Occipital lobe (tissue), 2 donors: ENCODE data around the gene CCDC171. TPM values are rescaled to one million over a fixed set of nuclear protein-coding genes. Genes with fewer than 3 reads are reported as not detected.
"Not testable (repeated sequence)": the region's sequence is repeated elsewhere in the genome, so short reads cannot be mapped to it uniquely, and the experiment has no call there.

Experiments
- DNase-seq: peaks from one replicate; lab custom pipeline; 2025; lab: John Stamatoyannopoulos, UW
- total RNA-seq: library from RNA; depleted of rRNA; stranded (reverse); fragments of >200 nt; gene quantifications from one replicate; pipeline ENCODE4 v1.2.3, GENCODE V29; 2014

CCDC171 gene
- total RNA-seq, 1 donor from 2014 or later = 56.5 TPM

DNA sequence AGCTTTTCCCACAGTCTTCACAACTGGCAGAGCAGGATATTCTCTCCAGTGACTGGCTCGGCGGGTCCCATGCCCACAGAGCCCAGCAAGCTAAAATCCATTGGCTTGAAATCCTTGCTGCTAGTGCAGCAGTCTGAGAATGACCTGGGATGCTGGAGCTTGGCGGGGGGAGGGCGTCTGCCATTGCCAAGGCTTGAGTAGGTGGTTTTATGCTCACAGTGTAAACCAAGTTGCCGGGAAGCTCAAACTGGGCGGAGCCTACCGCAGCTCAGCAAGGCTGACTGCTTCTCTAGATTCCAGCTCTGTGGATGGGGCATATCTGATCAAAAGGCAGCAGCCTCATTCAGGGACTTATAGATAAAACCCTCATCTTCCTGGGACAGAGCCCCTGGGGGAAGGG, 194.1 kb downstream of the CCDC171 start:
- no peak for DNase-seq

DNA sequence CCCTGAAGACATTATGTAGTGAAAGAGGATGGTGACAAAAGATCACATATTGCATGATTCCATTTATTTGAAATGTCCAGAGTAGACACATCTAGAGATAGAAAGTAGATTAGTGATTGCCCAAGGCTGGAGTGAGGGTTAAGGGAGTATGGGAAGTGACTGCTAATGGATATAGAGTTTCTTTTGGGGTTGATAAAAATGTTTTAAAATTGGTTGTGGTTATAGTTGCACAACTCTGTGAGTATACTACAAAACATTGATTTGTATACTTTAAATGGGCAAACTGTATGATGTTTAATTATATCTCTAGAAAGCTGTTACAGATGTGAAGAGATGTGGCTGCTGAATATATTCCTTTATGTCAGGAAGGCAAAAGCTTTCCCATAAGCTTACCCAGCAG, 202.8 kb downstream of the CCDC171 start:
- no peak for DNase-seq

DNA sequence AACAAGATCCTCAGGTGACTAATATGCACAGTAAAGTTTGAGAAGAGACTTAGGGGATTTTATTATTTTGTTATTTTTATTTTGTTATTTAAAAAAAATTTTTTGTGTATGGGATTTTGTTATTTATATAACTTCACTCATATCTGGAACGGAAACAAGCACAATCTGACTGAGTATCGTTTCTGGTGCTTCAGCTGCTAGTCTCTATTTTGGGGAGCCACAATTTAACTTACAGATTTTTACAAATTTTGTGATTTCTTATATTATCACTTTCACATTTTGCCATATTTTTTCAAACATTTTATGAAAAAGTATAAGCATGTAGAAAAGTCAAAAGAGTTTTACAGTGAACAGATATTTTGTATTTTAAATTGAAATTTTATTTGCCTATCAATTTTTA, 208.7 kb downstream of the CCDC171 start:
- no peak for DNase-seq

DNA sequence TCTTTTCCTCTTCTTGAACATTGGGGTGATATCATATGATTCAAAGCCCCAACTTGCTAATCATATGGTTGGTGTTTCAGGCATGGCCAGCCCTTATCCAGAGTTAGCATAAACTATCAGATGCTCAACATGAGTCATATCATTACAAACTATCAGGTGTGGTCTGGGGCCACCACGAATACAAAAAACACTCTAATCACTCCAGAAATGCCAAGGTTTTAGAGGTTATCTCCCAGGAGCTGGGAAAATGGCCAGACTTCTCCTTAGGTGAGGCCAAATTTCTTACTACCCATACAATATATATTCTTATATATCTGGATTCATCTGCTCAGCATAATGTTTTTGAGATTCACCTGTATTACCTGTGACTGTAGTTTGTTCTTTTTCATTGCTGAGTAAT, 210.5 kb downstream of the CCDC171 start:
- DNase-seq = no peak

DNA sequence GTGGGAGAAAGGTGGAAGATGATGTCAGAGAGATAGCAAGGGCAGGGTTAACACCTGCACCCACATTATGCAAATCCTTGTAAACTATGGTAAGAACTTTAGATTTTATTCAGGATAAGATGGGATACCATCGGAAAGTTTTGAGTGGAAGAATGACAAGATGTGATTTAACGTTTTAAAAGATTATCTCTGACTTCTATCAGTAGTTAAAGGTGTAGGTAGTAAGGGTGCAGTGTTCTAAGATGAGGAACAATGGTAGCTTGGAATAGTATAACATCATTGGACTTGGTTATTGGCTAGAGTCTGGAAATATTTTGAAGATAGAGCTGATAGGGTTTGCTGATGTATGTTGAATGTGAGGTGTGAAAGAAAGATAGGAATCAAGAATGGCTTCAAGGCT, 211.3 kb downstream of the CCDC171 start:
- DNase-seq = no peak

DNA sequence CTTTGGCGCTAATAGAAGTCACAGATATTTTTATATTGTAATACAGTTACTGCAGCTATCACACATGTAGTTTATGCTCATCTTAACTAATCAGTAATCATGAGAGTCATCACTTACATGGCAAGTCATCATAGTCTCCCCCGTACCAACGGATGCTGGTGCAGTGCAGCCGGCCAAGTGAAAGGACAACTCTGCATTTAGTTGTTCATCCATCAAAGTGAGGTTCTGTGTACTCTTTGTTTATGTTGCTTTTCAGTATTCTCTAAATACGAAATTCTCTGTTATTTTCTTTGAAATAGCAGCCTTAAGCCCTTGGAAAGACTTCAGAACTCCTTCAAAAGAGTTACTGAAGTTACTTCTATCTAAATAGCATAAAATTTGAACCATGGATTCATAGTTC, 216.7 kb downstream of the CCDC171 start:
- DNase-seq = no peak

DNA sequence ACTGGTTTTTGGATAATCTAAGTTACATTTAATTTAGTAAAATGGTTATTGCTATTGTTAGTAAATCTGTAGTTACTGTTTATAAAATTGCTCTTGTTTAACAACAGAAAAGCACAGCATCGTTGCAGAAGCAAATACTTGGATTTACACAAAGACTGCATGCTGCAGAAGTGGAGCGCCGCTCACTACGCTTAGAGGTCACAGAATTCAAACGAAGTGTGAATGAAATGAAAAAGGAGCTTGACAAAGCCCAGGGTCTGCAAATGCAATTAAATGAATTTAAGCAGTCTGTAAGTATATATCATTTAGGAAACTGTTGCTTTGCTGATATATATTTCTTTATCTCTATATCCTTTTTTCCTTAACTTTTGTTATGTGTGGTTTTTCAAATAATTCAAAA, 226.0 kb downstream of the CCDC171 start:
- DNase-seq = no peak

DNA sequence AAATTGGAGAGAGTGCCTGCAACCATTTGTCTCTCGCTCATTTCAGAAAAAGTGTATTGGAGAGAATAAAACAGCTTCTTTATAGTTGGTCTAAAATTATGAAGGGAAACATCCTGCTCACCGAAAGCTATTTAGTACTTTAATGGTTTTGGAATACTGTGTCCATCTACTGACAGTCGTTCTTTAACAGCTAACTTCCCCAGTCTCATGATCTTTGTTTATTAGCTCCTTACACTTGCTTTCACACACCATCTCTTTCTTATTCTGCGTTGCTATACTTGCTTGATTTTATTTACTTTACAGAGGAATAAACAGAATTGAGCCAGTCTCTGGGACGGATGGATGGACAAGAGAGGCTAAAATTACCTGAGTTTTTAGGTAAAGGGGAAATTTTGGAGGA, 229.3 kb downstream of the CCDC171 start:
- DNase-seq = no peak

DNA sequence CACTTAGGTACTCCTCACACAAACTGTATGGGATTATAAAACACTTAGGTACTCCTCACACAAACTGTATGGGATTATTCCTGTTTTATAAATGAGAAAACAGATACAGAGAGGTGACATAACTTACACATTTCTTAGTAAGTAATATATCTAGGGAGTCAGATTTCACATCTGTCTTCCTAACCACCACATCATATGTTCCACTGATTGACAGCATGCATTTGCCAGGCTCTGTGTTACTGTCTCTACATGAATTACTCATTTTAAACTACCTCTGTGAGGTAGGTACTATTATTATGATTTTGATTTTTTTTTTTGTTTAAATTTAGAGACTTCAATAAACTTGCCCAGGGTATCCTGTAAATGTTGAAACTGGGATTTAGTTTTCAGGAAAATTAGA, 232.7 kb downstream of the CCDC171 start:
- no peak for DNase-seq

DNA sequence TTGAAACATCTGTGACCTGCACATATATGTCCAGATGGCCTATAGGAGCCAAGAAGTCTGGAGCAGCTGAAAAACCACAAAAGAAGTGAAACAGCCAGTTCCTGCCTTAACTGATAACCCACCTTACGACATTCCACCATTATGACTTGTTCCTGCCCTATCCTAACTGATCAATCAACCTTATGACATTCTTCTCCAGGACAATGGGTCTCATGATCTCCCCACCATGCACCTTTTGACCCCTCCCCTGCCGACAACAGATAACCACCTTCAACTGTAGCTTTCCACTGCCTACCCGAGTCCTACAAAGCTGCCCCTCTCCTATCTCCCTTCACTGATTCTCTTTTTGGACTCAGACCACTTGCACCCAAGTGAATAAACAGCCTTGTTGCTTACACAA, 233.8 kb downstream of the CCDC171 start:
- no peak for DNase-seq

DNA sequence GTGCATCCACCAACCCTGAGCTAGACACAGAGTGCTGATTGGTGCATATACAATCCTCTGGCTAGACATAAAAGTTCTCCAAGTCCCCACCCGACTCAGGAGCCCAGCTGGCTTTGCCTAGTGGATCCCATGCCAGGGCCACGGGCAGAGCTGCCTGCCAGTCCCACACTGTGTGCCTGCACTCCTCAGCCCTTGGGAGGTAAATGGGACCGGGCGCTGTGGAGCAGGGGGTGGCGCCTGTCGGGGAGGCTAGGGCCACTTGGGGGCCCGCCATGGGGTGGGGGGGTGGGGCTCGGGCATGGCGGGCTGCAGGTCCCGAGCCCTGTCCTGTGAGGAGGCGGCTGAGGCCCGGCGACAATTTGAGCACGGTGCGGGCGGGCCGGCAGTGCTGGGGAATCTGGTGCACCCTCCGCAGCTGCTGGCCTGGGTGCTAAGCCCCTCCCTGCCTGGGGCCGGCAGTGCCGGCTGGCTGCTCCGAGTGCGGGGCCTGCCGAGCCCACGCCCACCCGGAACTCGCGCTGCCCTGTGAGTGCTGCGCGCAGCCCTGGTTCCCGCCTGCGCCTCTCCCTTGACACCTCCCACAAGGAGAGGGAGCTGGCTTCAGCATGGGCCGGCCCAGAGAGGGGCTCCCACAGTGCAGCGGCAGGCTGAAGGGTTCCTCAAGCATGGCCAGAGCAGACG, 257.5 kb downstream of the CCDC171 start:
- not testable (repeated sequence) for DNase-seq

DNA sequence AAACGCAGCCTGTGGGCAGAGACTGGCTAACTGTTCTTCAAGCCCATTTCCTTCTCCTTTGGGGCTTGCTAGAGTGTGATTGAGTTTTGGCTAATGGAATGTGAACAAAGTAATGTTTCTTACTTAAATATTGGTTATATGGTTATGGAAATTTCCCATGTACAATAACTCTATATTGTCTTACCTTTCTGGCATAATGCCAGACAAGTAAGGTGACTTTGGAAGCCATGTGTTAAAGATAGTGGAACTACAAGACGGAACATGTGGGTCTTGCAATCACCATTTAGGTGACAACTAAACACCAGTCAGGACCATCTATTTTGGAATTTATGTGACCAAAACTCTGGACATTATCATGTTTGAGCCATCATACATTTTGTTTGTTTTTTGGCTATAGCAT, 260.2 kb downstream of the CCDC171 start:
- DNase-seq = no peak

DNA sequence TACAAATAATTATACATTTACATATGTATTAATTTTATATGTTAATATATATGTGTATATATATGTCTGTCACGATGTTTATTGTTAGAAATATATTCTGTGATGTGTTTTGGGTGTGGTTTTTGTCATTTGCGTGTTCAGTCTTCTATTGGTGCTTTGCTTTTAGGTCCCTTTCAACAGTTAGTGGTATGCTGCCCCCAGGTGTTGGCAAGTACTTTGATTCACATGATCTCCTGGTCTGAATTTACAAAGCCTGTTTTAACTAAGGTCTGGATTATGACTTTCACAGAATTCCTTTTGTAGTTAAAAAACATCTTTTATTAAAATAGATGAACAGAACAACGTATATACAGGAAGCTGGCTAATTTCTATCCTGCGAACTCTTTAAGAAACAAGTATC, 271.5 kb downstream of the CCDC171 start:
- no peak for DNase-seq

DNA sequence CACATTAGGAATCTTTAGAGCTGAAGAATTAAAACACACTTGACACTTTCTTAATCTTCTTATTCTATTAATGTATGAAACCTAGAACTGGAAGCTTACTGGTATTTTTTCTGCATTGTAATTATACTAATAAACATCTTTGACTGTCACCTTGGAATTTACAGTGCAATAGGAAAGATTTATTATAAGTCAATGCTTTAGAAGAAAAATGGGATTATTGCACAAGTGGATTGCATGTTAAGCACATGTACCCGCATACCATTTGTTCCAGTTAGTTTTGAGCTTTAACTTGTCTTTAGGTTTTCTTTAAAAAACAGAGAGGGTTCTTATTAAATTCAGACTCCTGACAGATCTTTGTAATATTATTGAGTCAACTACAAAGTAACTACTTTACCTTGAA, 278.5 kb downstream of the CCDC171 start:
- DNase-seq = no peak

DNA sequence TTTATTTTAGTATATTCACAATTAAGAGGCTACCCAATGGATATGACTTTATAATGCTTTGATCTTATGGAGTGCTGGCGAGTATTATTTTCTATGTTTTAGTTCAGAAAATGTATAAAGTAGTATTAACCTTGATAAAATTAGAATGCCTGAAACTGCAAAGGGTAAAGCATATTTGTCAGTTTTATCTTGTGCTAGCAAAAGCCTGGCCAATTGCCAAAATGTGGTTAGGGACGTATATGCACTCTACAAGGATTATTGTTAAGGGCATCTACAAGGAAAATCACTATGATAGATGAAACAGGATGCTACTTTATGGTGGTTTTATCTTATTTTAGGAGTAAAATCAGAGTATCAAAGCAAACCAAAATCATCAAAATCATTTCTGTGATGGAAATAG, 281.7 kb downstream of the CCDC171 start:
- DNase-seq = no peak

DNA sequence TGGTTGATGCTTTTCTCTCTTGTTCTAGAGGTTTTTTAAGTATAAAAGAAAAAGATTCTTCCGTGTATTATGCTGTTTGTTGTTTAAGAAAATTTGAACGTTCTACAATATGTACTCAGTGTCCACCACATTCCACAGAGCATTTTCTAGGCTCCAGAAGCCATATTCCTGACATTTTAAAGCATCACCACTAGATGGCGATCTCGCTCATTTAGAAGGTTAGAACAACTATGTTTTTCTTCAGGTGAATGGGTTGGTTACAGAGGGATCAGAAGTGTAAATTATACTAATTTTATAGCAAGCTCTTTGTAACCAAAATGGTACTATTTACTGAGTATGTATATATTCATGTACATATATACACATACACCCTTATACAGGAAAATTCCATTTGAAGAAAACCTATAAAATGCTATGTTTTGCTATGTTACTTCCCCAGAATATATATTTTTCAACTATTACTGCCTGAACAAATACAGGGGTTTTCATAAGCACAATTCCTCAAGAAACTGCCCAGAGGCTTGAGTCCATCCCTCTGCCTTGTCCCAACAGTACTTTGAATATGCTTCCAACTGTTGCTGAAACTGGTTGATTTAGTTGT, 284.3 kb downstream of the CCDC171 start:
- DNase-seq = no peak

DNA sequence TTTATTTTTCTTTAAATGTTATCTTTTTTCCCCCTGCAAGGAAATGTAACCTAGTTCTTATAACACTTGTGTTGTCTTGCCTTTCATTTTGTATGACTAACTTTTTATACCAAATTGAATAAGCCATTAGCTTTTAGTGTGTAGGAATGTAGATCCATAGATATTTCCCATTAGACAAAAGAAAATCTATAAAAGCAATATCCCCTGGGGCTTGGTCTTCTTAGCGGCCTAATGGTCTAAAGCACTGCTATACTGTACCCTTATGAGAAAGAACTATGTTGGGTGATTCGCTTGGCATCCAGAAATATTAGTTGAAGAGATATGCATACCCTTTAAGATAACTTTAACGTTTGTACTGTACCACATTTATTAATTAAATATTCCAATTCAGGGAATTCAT, 289.2 kb downstream of the CCDC171 start:
- DNase-seq = no peak

DNA sequence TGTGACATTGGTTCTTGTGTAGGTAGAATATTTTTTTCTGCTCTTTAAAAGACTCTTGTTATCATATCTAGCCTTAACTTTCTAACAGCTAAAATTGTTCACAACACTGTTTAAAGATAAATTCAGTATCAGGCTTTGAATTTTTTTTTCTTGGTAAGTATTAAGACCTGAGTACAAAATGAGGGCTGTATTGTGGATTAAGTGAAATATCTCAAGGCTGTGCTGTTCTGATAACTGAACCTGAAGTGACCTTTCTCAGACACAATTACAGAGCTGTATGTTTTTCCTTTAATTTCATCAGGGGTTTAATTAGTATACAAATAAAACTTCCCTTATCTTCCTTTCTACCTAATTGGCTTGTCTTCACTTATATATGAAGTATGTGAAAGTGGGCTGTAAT, 290.5 kb downstream of the CCDC171 start:
- no peak for DNase-seq

DNA sequence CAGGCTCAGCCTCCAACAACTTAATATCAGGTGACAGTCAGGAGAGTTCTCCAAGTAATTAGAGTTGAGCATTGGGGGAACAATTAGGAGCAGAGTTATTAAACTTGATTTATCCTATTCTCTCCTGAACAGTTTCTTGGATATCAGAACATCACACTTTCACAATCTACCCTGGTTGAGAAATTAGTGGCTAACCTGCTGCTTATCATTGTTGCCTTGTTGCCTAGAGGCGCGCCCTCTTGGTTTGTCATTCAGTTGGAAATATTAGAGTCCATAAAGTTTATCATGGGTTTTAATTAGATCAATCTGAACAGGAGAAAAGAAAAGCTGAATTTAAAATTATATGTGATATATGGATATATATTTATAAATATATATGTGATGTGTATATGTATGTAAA, 291.1 kb downstream of the CCDC171 start:
- DNase-seq = no peak

DNA sequence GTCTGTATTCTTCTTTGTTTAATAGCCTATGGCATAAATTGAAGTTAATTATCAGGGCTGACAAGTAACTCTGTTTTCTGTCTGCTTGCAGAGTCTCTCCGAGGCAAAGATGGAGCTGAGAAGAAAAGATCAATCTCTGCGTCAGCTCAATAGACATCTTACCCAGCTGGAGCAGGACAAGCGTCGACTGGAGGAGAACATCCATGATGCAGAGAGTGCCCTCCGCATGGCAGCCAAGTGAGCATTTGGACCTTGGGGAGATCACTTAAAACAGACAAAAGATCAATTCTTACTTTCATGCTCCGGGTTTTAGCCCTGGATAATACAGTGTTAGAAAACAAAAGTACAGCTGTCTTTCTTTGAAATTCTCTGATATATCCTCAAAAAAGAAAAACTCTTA, 293.8 kb downstream of the CCDC171 start:
- no peak for DNase-seq

DNA sequence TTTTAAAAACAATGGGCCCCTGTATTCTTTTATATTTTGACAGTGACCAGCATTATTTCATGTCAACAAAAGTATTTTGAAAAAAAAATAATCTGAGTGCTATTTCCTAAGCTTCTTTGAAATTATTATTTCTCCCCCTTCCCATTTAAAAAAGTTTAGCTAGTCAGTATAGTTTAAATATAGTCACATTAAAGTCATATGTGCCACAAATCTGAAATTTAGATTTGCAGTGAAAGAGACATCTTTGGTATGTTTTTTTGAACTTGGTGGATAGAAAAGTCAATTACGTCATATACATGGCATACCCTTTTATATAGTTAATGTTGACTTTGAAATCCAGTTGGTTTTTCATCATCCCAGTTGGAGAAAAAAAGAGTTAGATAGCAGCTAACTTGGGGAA, 297.0 kb downstream of the CCDC171 start:
- no peak for DNase-seq

DNA sequence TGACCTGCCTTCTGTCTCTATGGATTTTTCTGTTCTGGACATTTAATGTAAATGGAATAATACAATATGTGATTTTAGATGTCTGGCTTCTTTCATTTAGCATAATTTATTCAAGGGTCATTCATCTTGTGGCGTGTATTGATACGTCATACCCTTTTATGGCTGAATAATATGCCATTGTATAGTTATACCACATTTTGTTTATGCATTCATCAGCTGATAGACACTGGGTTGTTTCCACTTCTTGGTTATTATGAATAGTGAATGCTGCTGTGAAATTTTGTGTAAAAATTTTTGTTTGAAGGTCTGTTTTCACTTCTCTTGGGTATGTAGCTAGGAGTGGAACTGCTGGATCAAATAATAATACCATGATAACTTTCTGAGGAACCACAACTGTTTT, 298.9 kb downstream of the CCDC171 start:
- no peak for DNase-seq

DNA sequence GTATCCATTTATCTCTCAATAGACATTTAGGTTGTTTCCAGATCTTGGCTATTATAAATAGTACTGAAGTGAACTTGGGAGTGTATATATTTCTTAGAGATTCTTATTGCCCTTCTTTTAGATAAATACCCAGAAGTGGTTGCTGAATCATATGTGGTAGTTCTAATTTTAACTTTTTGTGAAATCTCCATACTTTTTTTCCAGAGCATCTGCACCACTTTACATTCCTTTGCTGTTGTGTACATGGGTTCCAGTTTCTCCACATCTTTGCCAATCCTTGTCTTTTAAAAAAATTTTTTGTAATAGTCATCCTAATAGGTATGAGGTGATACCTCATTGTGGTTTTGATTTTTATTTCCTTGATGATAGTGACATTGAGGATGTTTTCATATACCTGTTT, 303.7 kb downstream of the CCDC171 start:
- DNase-seq = no peak

DNA sequence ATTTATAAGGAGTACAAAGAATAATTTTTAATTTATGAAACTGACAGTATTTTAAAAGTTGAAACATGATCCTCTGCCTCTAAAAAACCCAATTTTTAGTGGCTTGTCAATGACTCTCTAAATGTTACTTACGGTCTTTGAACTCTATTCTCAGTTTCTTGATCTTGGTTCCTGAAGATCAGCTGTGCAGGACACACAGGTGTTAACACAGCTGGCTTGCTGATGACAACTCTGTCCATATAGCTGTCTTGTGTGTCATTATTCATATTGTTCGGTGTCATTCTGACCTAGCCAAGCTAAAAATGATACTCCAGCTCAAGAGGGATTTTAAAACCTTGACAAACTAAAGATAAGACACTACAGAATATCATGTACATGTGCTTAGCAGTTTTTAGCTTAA, 314.5 kb downstream of the CCDC171 start:
- DNase-seq = no peak
